HEK293T (cell line): ENCODE measurements around the gene GALNT2.

ENCODE experiments used
- CTCF ChIA-PET: fragments of 350-600 bp; formaldehyde crosslinking; extraction: SDS; loops from one replicate; lab custom pipeline; 2021; ENCODE audit warnings: antibody characterized with exemption, inconsistent platforms; lab: Yijun Ruan, JAX
- POLR2A ChIA-PET: fragments of 350-600 bp; formaldehyde crosslinking; extraction: SDS; loops from one replicate; lab custom pipeline; 2020; ENCODE audit warnings: antibody characterized with exemption, inconsistent platforms; lab: Yijun Ruan, JAX
- DNase-seq: peaks from one replicate; pipeline ENCODE4 v3.0.0; 2012; ENCODE audit warnings: mixed read lengths; ENCODE audit errors: extremely low spot score
- ARNT ChIP-seq: fragments of 450-650 bp; IDR thresholded peaks from 2 replicates; pipeline ENCODE4 v1.6.1; 2017; ENCODE audit warnings: mild to moderate bottlenecking
- BHLHE40 ChIP-seq: fragments of 450-650 bp; IDR thresholded peaks from 2 replicates; pipeline ENCODE4 v1.6.1; 2016; ENCODE audit warnings: mild to moderate bottlenecking, moderate library complexity, borderline replicate concordance
- CTBP1 ChIP-seq: fragments of 450-650 bp; IDR thresholded peaks from 2 replicates; pipeline ENCODE4 v1.6.1; 2016; ENCODE audit warnings: borderline replicate concordance
- ELF4 ChIP-seq: fragments of 450-650 bp; IDR thresholded peaks from 2 replicates; pipeline ENCODE4 v1.6.1; 2017; ENCODE audit warnings: antibody characterized with exemption
- FOXA1 ChIP-seq: fragments of 450-650 bp; IDR thresholded peaks from 2 replicates; pipeline ENCODE4 v1.6.1; 2016; ENCODE audit warnings: mild to moderate bottlenecking
- FOXK2 ChIP-seq: fragments of 450-650 bp; IDR thresholded peaks from 2 replicates; pipeline ENCODE4 v1.6.1; 2016; ENCODE audit warnings: mild to moderate bottlenecking
- FOXM1 ChIP-seq: fragments of 450-650 bp; IDR thresholded peaks from 2 replicates; pipeline ENCODE4 v1.6.1; 2017; ENCODE audit warnings: mild to moderate bottlenecking, borderline replicate concordance
- HDGF ChIP-seq: fragments of 450-650 bp; IDR thresholded peaks from 2 replicates; pipeline ENCODE4 v1.6.1; 2017; ENCODE audit warnings: antibody characterized with exemption, borderline replicate concordance
- L3MBTL2 ChIP-seq: fragments of 450-650 bp; conservative IDR thresholded peaks from 2 replicates; pipeline ENCODE4 v1.6.1; 2016; ENCODE audit warnings: mild to moderate bottlenecking
- LEF1 ChIP-seq: fragments of 450-650 bp; IDR thresholded peaks from 2 replicates; pipeline ENCODE4 v1.6.1; 2017; ENCODE audit warnings: mild to moderate bottlenecking, borderline replicate concordance
- NFRKB ChIP-seq: fragments of 450-650 bp; IDR thresholded peaks from 2 replicates; pipeline ENCODE4 v1.6.1; 2016; ENCODE audit warnings: mild to moderate bottlenecking, moderate library complexity
- PKNOX1 ChIP-seq: fragments of 450-650 bp; IDR thresholded peaks from 2 replicates; pipeline ENCODE4 v1.6.1; 2016
- SP1 ChIP-seq: fragments of 450-650 bp; IDR thresholded peaks from 2 replicates; pipeline ENCODE4 v1.6.1; 2017
- SUZ12 ChIP-seq: fragments of 450-650 bp; IDR thresholded peaks from 2 replicates; pipeline ENCODE4 v1.6.1; 2016; ENCODE audit warnings: mild to moderate bottlenecking
- TARDBP ChIP-seq: fragments of 450-650 bp; IDR thresholded peaks from 2 replicates; pipeline ENCODE4 v1.6.1; 2016
- ZNF384 ChIP-seq: fragments of 450-650 bp; IDR thresholded peaks from 2 replicates; pipeline ENCODE4 v1.6.1; 2016

GALNT2 gene

DNA sequence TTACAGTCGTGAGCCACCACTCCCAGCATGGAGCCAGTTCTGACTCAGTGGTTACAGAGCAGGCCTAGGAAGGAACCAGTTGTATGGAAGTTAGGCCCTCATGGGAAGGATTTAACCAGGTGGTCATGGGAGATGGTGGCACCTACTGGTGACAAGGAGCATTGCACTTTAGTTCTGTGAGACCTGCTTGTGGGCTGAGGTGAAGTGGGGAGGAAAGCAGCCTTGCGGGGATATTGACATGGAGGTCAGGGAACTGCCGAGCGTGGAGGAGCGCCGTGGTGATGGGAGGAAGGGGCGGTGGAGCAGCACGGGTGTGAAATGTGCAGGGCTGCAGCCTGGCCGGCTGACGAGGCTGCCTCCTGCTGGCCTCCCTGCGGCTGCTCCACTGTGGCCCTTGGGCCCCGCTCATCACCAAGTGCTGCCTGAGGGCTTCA lies 100.4 kb downstream of the GALNT2 start:
- POLR2A ChIA-PET = no interaction called here
- DNase-seq = peak; percentile 67
- TF ChIP-seq SP1 (no peak), L3MBTL2 (no peak), FOXK2 (no peak), FOXA1 (no peak), PKNOX1 (no peak), ELF4 (no peak), LEF1 (no peak)
- CTCF ChIA-PET = interaction anchor here (0.7 kb wide), 1 partner anchor 13 kb away, joined by 4 read pairs; no protein-coding TSS in a partner anchor

GRCh38 chr1:230169454-230170152 lies 102.6 kb downstream of the GALNT2 start:
- no peak for DNase-seq
- ChIA-PET CTCF (no interaction called here), POLR2A (no interaction called here)
- TF ChIP-seq FOXM1 (no peak), FOXK2 (no peak), CTBP1 (no peak), NFRKB (no peak), ARNT (no peak), TARDBP (no peak), SP1 (no peak), PKNOX1 (no peak), ZNF384 (no peak)

- TF ChIP-seq L3MBTL2 = no peak
- no peak for TF ChIP-seq PKNOX1
- no peak for DNase-seq
- POLR2A ChIA-PET = no interaction called here
- CTCF ChIA-PET = no interaction called here
Observed at GRCh38 chr1:230170153-230170547, 103.1 kb downstream of the GALNT2 start.

- TF ChIP-seq NFRKB = no peak
- no peak for TF ChIP-seq L3MBTL2
- TF ChIP-seq FOXA1 = no peak
- POLR2A ChIA-PET = no interaction called here
- CTCF ChIA-PET = no interaction called here
- DNase-seq = no peak
Observed at GRCh38 chr1:230170622-230171021, 103.6 kb downstream of the GALNT2 start.

DNA sequence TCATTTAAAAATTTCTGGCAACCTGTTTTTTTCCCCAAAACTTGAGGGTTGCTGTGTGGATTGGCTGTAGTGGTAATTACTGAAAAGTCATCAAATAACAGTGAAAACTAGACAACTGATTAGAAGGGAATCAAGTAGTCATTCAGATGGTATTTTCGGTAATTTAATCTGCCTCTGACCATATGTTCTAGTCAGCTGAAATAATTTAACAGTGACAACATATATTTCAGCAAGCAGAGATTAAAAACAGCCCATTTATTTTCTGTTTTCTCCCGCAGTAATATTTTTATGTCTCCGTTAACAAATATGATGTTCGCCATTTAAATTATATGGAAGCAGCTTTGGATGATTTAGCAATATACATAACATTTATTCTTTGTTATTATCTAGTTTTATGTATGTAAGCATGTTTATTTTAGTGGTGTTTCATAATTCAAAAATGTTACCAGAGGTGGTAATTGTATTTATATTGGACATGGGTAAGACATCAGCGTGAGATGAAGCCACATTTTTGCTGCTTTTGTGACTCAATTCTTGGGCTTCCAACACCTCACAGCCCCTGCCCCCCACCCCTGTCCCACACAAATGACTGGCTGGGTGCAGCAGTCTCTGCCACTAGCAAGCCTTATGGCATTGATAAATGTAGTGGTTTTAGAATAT lies 104.4 kb downstream of the GALNT2 start:
- ChIA-PET CTCF (no interaction called here), POLR2A (interaction anchor here (0.8 kb wide), 1 partner anchor 15 kb away, joined by 3 read pairs; no protein-coding TSS in a partner anchor)
- TF ChIP-seq L3MBTL2 (no peak), FOXM1 (no peak), LEF1 (no peak), PKNOX1 (no peak), HDGF (no peak), SP1 (no peak), NFRKB (no peak), ARNT (no peak), TARDBP (no peak), ZNF384 (no peak)
- DNase-seq = no peak

DNA sequence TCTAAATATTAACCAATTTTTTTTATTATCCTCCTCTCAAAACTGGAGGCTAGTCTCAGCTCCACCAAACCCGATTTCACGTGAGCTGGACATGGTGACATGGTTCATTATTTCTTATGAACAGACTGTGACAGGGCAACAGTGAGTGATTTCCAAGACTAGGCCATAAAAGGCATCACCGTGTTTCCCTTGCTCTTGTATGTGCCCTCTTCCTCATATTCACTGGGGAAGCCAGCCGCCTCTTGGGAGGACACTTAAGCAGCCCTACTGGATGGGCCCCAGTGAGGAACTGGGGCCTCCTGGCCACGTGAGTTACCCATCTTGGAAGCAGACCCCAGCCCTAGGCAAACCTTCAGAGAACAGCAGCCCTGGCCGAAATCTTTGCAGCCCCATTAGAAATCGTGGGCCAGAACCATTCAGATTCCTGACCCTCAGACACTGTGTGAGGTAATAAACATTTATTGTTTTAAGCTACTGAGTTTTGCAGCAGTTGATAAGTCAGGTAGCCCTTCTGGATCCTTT lies 105.0 kb downstream of the GALNT2 start:
- ChIA-PET CTCF (no interaction called here), POLR2A (interaction anchor here (0.8 kb wide), 1 partner anchor 14 kb away, joined by 3 read pairs; no protein-coding TSS in a partner anchor)
- TF ChIP-seq L3MBTL2 (no peak), LEF1 (no peak), SUZ12 (no peak), CTBP1 (no peak), BHLHE40 (no peak)
- no peak for DNase-seq
